ENCODE measurements around the gene KIF22. TPM values are rescaled to one million over a fixed set of nuclear protein-coding genes. Genes with fewer than 3 reads are reported as not detected.

KIF22 gene
- total and polyA plus RNA-seq, 9 of the 15 experiments (the other 6 are each of a cell fraction or from before 2014, with no cell fraction given), result 8.7 to 232 (median 131) TPM

- TF ChIP-seq ZNF384 (IDR thresholded peaks at IDR 0.05; ENCODE audit: low read depth, low read length), result no peak; the same call in 1 of the 2 replicates
- TF ChIP-seq TBP (optimal IDR thresholded peaks at IDR 0.05; ENCODE audit: low read depth, low read length), result peak; percentile 74
- no peak for TF ChIP-seq MEF2D (tag; conservative IDR thresholded peaks at IDR 0.05; ENCODE audit: low read depth)
- peak; percentile 86 for TF ChIP-seq HNRNPLL (IDR thresholded peaks at IDR 0.05; ENCODE audit: low read depth, low read length, poor library complexity, severe bottlenecking)
- TF ChIP-seq ZNF347 (CRISPR knock-in tag; IDR thresholded peaks at IDR 0.05; ENCODE audit: low read depth), result no peak
- TF ChIP-seq ADNP (tag; IDR thresholded peaks at IDR 0.05), result no peak
- no peak for TF ChIP-seq BRF1 (IDR thresholded peaks at IDR 0.05; ENCODE audit: borderline replicate concordance, extremely low read depth, insufficient read length)
- TF ChIP-seq CEBPB (tag; IDR thresholded peaks at IDR 0.05), result no peak
- peak; percentile 91; the same call in 1 of the 2 replicates for TF ChIP-seq ZNF644 (tag; IDR thresholded peaks at IDR 0.05; ENCODE audit: low read depth)
- TF ChIP-seq REST (IDR thresholded peaks at IDR 0.05; ENCODE audit: borderline replicate concordance), result no peak
- peak; percentile 76 for TF ChIP-seq REST (CRISPR knock-in tag; IDR thresholded peaks at IDR 0.05; ENCODE audit: low read depth)
- peak; percentile 95 for TF ChIP-seq NRF1 (conservative IDR thresholded peaks at IDR 0.05 in 1 of 2, IDR thresholded peaks at IDR 0.05 in 1 of 2)
- no peak for TF ChIP-seq HMG20B (CRISPR knock-in tag; IDR thresholded peaks at IDR 0.05)
- no peak for TF ChIP-seq BDP1 (IDR thresholded peaks at IDR 0.05; ENCODE audit: insufficient read depth, insufficient read length)
- no peak for TF ChIP-seq CHCHD3 (CRISPR knock-in tag; IDR thresholded peaks at IDR 0.05)
- TF ChIP-seq BRD9 (IDR thresholded peaks at IDR 0.05; ENCODE audit: low read depth, partially characterized antibody), result no peak
- TF ChIP-seq ZNF695 (CRISPR knock-in tag; IDR thresholded peaks at IDR 0.05), result no peak
- no peak for TF ChIP-seq TAL1 (IDR thresholded peaks at IDR 0.05)
- TF ChIP-seq CCNT2 (IDR thresholded peaks at IDR 0.05; ENCODE audit: borderline replicate concordance, extremely low read depth, insufficient read length, low read depth, low read length), result peak; percentile 99
- no peak for TF ChIP-seq SMAD2 (IDR thresholded peaks at IDR 0.05; ENCODE audit: low read depth, low read length)
- TF ChIP-seq NBN (IDR thresholded peaks at IDR 0.05; ENCODE audit: low read depth), result peak; percentile 76
- 0 out of 2 replicates have a peak, but pooled peaks have one; percentile 11 for TF ChIP-seq RHOXF2B (CRISPR knock-in tag; conservative IDR thresholded peaks at IDR 0.05)
Measured at GRCh38 chr16:29805232-29806098, 14.9 kb downstream of the KIF22 start (continued).

All from K562 (cell line).